GM13976 (cell line): Measurements from ENCODE around the gene NOS1AP.

Experiments used
- DNase-seq: peaks from one replicate; pipeline ENCODE4 v3.0.0; 2012; ENCODE audit warnings: low spot score
- in situ Hi-C: fragments of 300-500 bp; cut with MboI; formaldehyde crosslinking; loops from one replicate; pipeline ENCODE4 v1.12.0; 2022; ENCODE audit warnings: low sequenced_read_pairs, mixed read lengths, inconsistent platforms; ENCODE audit not compliant: unreplicated experiment
- TF ChIP-seq, protein P1 (sequence below): IDR thresholded peaks from 2 replicates; pipeline ENCODE4 v1.5.1; 2012; ENCODE audit warnings: borderline replicate concordance, mild to moderate bottlenecking; ENCODE audit not compliant: insufficient read depth; ENCODE audit errors: extremely low read depth, missing control alignments, control extremely low read depth

Gene NOS1AP

DNA sequence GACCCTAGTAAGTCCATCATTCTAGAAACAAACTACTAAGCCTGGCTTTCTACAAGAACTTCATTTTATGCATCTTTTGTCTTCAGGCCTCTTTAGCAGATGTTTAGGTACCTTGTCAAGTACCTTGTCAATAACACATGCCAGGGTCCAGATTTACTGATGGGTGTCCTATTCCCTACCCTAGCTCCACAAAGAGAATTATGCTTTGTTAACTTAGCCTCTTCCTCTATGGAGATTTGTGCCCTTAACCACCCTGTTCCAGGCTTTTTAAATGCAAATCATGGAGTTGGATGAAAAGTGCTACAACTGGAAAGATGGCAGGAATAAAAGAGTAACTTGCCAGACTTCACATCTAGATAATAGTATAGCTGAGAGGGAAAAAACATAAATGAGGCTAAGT, 264.5 kb downstream of the NOS1AP start:
- in situ Hi-C loops: no loop called here

GRCh38 chr1:162335126-162335525, 265.6 kb downstream of the NOS1AP start:
- DNase-seq: no peak
- in situ Hi-C loops: no loop called here
- TF ChIP-seq, protein P1, sequence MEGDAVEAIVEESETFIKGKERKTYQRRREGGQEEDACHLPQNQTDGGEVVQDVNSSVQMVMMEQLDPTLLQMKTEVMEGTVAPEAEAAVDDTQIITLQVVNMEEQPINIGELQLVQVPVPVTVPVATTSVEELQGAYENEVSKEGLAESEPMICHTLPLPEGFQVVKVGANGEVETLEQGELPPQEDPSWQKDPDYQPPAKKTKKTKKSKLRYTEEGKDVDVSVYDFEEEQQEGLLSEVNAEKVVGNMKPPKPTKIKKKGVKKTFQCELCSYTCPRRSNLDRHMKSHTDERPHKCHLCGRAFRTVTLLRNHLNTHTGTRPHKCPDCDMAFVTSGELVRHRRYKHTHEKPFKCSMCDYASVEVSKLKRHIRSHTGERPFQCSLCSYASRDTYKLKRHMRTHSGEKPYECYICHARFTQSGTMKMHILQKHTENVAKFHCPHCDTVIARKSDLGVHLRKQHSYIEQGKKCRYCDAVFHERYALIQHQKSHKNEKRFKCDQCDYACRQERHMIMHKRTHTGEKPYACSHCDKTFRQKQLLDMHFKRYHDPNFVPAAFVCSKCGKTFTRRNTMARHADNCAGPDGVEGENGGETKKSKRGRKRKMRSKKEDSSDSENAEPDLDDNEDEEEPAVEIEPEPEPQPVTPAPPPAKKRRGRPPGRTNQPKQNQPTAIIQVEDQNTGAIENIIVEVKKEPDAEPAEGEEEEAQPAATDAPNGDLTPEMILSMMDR: no peak

More for the DNA sequence above, 264.5 kb downstream of the NOS1AP start:
- DNase-seq: no peak
- TF ChIP-seq, protein P1: no peak

DNA sequence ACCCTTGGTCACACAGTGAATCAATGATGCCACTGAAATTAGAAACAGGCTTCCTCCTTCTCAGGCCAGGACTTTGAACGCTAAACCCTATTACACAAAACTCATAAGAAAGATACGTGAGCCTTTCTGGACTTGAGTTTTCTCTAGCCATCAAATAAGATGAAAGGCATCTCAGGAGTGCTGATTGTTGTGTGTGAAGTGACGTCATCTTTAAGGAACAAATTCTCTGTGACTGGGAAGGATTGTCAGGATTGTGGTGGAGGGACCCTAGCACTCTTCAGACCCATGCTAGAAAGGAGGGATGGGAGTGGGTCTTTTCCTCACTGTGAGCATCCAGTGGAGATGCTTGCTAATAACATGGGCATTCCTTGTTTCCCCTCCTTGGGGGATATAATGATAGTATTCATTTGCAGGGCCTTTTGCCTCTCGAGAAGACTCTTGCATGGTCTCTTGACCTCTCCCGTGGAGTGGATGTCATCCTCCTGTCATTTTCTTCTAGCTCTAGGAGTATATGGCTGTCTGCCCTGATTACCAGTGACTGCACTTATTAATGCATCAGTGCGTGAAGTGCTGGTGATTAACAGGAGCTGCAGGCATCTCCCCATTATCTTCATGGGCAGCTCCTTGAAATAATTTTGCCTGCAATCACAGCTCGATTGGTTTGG, 267.3 kb downstream of the NOS1AP start:
- in situ Hi-C loops: no loop called here
- TF ChIP-seq, protein P1: no peak
- DNase-seq: no peak

GRCh38 chr1:162342452-162342983, 273.0 kb downstream of the NOS1AP start:
- in situ Hi-C loops: no loop called here
- DNase-seq: no peak
- TF ChIP-seq, protein P1: no peak

DNA sequence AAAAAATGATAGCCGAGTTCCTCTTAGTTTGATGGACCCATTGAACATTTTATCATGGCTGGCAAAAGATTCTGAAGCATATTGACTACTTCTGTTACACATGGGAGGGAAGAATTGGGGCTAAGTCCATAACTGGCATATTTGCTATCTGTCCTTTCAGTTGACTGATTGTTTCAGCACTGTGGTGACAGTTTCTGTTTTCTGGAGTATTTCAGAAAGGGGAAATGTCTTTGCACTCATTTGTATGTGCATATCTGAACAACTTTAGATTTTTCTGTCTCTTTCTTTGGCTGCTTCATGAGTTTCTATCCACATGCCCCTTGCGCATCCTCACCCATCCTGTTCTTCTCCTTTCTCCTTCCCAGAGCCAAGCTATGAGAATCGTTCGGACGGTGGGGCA, 274.0 kb downstream of the NOS1AP start:
- in situ Hi-C loops: no loop called here
- TF ChIP-seq, protein P1: no peak
- DNase-seq: no peak

GRCh38 chr1:162347281-162347680, 277.8 kb downstream of the NOS1AP start:
- TF ChIP-seq, protein P1: no peak
- in situ Hi-C loops: no loop called here
- DNase-seq: no peak
